GM19025 (cell line): ENCODE results near the gene STK39.

Experiments used
- ATAC-seq: cut with Tn5 transposase; IDR thresholded peaks from one replicate; pipeline ENCODE4 v1.9.1; 2021; ENCODE audit warnings: mild to moderate bottlenecking, low read depth, moderate library complexity; ENCODE audit not compliant: unreplicated experiment

STK39 gene

DNA sequence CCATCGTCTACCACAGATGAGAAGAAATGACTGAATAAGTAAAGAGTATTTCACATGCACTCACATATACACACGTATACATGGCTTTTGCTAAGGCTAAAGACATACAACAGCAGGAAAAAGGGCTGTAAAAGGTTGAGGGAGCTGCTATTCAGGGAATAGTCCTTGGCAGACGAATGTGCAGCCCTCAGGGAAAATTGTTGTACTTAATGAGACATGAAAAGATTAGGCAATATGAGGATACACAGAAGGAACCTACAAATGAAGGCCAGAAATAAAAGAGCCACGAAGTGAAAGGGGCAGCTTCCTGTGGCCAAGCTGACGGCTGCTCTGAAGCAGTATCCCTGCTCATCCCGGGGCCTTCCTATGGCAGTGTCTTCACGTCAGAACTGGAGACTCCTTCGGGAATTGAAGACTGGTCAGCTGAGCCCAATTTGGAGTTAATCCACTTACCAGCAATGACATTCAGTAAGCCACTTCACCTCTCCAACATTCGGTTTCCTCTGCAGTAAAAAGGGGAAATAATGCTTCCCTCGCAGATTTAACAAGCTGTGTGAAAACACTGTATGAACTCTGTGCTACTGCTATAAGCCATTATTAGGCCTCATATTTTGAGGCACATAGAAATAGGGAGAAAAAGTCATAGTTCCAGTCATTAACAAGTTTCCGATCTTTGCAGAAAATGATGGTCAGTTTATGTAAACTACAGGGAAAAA is 221.8 kb downstream of the STK39 start:
- ATAC-seq, result no peak

DNA sequence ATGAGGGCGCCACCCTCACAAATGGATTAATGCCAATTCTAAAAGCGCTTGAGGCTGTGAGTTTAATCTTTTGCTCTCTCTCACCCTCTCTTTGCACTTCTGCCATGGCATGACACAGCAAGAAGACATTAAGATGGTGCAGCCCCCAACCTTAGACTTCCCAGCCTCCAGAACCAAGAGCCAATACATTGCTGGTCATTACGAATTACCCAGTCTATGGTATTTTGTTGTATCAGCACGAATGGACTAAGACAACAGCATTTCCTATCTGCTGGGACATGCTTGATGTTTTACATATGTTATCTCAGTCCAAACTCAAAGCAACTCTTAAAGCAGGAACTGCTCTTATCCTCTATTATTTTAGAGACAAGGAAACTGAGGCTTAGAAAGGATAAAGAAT is 222.9 kb downstream of the STK39 start:
- no peak for ATAC-seq

DNA sequence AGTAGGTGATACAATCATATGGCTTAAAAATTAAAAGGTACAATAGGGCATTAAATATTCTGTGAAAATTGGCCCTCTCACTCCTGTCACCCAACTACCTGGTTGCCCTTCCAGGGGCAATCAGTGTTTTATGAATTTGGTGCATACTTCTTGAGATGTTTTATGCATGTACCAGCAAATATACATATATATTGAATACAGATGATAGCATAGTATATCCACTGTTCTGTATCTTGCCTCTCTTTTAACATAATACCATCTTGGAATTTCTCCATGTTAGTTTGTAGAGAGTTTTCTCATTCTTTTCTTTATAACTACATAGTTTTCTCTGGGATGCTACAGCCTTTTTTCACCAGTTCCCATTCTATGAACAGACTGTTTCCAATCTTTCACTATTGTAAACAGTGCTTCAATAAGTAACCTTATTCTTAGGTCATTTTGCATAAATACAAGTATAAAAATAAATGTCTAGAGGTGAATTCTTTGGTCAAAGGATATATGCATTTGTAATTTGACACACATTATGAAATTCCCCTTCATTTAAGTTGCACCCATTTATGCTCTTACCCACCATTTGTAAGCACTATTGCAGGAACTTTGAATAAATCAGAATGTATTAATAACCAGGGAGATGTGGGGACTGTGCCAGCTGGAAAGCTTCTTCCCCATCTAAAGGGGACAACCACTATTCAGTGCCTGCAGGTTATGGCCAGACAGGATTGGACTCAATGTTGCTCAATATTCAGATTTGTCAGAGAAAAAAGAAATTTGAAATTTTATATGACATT is 225.4 kb downstream of the STK39 start:
- no peak for ATAC-seq

DNA sequence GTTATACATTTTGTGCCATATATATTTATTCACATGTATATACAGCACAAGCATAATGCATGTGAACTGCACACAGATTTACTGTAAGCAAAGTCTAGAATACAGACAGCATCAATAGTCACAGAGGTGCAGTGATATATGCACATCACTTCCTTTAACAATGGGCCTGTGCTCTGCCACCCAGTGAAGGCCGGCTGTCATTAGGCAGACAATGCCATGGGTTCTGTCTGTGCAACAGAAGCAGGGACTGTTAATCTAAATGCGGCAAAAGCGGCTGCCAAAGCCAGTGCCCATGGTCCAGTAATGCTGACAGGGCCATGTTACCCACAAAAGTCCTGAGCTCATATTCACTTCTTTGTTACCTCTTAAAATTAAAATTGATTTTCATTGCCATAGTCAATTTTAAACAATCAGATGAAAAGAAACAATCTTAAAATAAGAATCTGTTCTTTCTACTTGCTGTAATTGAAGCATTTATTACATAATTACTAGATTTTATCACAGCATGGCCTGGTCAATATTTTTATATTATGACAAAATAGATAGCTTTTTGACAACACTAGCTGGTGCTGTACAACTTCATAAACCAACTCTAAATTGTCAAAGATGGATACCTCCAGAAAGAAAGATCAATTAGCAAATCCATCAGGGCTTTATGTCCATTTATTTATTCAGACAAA is 232.0 kb downstream of the STK39 start:
- ATAC-seq, result no peak

DNA sequence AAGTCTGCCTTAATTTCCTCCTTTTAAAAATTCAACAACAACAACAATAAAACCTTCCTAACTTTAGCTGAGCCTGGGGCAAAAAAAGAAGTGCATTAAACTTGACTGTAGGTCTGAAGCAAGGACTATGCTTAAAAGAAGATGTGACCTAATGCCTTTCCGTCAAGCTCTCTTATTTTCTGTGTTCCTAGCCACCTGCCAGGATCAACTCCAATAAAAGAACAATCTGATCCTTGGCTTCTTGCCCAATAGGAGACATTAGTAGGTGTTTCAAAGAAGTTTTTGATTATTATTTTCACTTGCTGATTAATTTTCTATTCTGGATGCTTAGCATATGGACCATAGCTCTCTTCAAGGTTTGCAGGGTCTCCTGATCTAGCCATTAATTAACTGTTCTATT is 237.5 kb downstream of the STK39 start:
- ATAC-seq, result no peak

DNA sequence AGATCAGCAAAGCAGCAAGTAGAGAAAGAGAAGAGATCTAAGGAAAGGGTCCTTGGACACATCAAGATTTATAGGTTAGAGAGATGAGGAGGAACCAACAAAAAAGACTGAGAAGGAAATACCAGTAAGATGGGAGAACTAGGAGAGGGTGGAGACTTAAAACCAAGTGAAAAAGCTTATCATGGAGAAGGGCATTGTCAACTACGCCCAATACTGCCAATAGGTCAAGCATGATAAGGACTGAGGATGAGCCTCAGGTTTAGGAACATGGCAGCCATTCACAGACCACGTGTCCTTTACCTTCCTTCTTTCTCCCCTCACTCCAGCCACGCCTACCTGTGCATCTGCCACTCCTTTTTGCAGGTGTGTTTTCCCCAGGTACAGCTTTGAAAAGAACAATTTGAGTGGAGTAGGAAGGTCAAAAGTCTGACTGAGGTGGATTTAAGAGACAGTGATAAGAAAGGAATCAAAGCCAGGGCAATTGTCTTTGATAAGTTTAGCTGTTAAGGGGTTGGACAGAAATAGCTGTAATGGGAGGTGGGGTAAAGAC is 238.7 kb downstream of the STK39 start:
- ATAC-seq, result no peak

DNA sequence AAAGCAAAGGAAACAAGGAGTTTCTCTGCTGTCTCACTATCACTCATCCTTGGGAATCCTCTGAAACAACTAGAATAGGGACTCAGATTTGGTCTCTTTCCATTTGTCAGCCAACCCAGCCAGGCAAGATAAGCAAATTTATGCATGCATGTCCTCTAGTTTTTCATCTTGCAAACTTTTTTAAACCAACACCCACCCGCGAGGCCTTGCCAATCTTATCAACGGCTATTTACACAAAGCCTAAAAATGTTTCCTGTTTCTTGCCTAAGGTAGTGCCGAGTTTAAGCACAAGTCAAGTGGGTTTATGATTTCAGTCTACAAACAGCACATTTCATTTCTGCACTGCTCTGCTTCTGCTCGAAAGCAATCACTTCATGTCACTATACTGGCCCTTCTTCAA is 240.9 kb downstream of the STK39 start:
- ATAC-seq, result no peak

DNA sequence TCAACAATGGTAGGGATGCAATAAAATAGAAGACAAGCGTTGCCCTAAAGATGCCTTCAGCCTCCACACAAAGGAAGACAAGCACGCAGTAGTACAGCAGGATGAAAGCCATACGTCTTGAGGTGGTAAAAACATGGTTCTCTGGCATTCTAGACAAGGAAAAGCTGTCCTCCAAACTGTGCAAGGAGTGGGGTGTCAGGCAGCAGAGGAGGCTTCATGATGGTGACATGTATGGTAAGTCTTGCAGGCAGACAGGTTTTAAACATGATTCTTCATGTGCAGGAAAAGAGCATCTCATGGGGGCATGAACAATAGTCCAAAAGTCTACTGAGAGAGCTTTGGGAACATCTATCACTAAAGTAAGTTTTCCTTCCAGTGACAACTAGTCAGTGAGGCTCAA is 241.8 kb downstream of the STK39 start:
- ATAC-seq, result no peak

DNA sequence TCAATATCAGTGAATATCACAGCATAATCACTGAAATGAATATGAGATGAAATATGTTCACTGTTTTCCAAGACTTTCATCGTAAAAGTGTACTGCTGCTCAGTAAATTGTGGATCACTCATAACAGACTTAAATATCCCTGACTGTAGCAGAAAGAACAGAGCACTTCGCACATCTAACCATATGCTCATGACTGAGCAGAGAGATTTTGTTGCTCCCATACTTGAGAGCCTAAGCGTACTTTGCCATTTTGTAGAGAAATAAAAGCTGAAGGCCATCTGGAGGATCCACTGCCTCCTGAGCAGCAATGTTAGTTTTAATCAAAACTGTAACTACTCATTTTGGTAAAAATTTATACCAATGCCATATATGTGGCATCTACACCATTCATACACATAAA is 243.5 kb downstream of the STK39 start:
- no peak for ATAC-seq

DNA sequence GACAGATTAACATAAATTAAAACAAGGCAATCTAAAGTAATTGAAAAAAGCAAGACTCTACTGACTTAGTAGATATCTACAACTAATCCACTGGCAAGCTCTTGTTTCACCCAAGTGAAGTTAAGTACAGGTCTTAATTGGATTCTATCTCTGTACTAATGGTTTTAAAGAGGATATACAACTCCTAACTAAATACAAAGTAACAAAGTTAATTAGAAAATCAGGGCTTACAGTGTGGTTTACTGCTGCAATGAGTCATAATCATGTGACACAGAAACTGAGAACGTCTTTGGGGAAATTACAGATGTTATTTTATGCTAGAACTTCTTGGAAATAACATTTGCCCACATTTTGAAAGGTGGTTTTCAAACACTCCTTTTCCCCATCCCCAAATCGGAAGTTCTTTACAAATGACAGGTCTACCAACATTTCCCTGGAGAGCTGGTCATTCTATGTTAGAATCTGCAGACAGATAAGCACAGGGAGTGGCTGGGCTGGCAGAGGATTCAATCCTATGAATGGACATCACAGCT is 245.3 kb downstream of the STK39 start:
- peak; percentile 60 for ATAC-seq

DNA sequence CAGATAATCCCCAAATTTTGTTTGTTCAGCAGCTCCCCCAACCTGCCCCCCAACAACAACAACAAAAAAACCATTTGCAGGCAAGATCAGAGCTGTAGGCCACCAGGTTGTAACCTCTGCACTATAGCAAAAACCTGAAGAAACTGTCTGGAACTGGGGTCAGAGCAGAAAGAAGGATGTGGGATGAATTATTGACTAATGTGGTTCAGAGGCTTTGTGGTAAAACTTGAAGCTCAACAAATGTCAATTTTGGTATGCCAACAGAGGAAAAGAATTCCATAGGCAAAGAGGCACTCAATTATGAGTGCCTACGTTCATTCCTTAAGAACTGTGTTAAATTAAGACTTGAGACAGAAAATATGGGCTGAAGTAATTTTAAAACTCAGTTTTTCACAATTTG is 255.1 kb downstream of the STK39 start:
- no peak for ATAC-seq

DNA sequence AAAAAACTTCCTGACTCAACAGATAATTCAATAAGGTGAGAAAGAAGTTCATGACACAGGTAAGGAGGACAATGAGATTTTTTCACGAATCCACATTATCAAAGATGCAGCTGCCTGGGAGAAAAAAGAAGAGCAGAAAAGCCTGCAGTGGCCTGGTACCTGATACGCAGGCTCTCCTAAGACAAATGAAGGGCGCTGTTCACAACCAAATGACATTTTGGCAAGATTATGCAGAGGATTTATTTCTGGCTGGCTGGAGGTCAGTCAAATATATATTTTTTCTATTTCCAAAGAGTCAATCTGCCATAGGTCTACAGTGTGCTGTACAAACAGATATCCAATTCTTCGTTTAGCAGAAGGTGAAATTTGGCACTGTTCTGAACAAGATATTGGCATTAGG is 257.3 kb downstream of the STK39 start:
- ATAC-seq, result no peak

DNA sequence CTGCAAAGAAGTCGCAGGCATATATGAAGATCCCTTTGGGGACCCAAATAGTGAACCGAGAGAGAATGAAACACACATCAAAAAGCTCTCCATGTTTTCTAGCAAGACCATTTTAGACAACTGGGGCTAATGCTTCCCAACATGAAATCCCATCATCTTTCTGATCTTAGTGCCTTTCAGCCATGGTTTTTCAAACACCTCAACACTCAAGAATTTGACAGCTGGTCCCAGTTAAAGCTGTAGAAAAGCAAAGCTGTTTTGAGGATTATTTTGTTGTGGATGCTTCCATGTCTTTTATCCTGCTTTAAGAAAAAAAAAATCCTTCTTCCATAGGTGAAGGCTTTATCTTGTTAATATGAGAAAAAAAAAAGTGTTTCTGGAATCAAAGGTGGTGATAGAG is 259.1 kb downstream of the STK39 start:
- no peak for ATAC-seq

DNA sequence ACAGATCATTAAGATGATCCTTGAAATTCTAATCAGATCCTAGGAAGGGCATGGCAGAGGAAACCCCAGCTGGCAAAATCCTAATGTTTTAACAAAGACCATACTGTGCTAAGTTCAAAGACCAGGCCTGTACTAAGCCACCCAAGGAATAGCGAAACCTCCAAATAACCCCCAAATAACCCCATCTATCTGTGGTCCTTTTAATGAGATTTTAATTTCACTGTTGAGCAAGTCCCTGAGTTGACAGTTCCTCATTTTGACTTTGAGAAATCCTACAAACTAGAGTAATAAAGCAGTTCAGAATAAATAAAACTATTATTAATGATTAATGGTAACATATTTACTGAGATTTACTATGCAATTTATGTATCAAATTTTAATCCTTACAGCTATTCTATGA is 259.8 kb downstream of the STK39 start:
- ATAC-seq, result no peak

DNA sequence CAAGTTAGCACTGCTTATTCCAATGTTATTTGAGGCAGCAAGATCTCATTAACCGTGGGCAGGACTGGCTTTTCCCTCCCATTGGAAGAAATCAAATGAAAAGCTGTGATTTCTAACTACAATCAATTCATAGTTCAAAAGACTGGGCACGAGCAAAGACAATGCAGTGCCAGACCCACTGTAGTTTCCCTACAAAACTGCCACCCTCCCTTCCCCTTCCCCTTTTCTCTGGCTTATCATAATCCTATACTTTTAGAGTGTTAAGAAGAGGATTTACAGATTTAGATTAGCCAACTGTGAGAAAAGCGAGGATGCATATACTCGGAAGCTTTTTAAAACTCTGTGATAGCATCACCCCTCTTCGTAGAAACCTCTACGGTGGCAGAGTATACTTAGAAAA is 260.4 kb downstream of the STK39 start:
- ATAC-seq, result no peak

DNA sequence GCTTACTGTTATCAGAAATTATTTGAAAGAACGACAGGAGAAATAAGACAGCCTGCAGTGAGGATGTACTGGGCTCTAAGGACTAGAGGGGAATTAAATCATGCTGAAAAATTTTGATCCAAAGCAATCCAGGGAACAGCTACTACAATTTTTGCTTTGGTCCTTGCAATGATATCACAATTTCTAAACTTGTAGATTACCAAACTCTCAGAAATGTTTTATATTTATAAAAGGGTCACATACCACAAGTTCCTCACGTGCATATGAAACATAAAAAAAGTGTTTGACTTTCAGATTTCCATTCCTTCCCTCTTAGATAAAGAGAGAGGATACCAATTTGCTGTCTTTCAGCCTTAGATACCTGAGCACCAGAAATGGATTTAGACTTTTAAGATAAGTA is 261.2 kb downstream of the STK39 start:
- ATAC-seq, result no peak

DNA sequence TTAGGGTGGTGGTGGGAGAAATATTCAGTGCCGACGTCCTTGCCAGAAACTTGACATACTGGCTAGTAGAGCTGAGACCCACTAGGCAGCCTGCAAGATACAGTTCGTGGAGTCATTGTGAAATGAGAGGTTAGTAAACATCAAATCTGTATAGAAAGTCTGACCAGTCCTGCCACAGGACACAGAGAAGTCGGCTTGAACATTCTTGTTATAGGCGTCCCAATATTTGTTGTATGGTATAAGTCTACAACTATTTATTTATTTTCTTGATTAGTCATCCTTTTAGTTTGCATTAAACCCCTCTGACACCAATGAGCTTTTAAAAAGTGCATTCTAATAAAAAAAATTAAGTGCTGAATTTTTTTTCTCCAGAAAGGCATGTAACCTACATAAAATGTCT is 265.4 kb downstream of the STK39 start:
- no peak for ATAC-seq

DNA sequence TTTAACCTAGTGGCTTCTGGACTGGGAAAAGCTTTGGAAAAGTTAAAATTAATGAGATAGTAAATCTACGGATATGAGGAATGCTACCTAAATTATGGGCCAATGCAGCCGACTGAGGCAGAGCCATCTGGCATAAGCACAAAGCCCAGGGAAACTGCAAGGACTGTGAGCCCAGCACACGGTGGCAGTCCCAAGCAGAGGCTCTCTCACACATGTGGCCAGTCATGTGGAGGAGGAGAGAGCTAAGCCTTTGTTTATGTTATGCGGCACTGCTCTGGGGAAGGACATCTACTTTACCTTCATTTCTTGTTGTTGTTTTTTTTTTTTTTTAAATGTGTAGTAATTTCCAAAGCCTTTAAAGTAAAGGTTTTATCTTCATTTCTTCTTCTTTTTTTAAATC is 267.0 kb downstream of the STK39 start:
- ATAC-seq, result no peak

DNA sequence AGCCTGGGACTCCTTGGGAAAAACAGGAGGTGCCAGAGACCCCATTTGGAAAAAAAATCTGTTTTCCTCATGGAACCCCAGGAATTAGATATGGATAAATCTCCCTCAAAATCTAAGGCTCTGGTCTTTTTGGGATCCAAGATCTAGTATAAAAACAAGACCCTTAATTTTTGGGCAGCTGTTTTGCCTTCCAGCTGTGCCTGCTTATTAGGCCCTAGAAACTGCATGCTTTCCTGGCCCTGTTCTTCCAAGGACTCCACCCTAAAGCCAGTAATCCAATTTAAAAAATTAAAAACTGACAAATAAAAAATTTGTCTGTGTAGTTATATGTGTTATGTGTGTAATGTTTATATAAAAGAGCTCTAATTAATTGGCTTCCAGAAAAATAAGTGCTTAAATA is 274.6 kb downstream of the STK39 start:
- ATAC-seq, result no peak

DNA sequence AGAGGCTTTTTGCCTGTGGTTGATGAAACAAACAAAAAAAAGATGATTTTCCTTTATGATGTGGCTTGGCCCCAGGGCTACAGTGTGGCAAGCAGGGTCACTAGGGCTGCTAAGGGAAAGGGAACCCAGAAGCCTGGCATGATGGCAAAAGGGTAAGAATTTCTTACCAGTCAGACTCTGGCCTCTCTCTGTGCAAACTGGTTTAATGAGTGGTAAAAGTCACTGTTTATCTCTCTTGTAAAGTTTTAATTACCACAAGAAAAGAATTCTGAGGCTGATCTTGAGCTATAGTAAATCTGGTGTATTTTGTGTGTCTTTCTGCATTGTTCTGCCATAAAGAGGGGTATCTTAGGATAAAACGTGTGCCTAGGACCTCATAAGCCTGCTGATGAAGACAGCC is 275.4 kb downstream of the STK39 start:
- ATAC-seq, result no peak
